HepG2 (cell line): ENCODE measurements around the gene CEP83.
"Not testable (repeated sequence)": the region's sequence is repeated elsewhere in the genome, so short reads cannot be mapped to it uniquely, and the experiment has no call there.

Source experiments
- EZH2 ChIP-seq: conservative IDR thresholded peaks from 2 replicates; pipeline ENCODE4 v1.6.1; 2012; ENCODE audit warnings: mild to moderate bottlenecking, low read depth, low read length, moderate library complexity
- KAT7 ChIP-seq: IDR thresholded peaks from 2 replicates; pipeline ENCODE4 v1.6.1; 2018; ENCODE audit warnings: borderline replicate concordance, missing compliant biosample characterization
- KLF6 ChIP-seq: IDR thresholded peaks from 2 replicates; pipeline ENCODE4 v1.8.0; 2016; ENCODE audit warnings: missing biosample characterization, missing genetic modification reagents
- NR2F2 ChIP-seq: IDR thresholded peaks from 2 replicates; pipeline ENCODE4 v1.6.1; 2012; ENCODE audit warnings: low read depth, inconsistent platforms, borderline replicate concordance
- POLR2AphosphoS5 ChIP-seq: IDR thresholded peaks from 2 replicates; pipeline ENCODE4 v1.6.1; 2012; ENCODE audit warnings: low read depth, low read length
- RBM39 ChIP-seq: fragments of 200-400 bp; formaldehyde crosslinking; IDR thresholded peaks from one replicate; pipeline ENCODE4 v1.6.1; 2018; ENCODE audit warnings: antibody characterized with exemption, mild to moderate bottlenecking, low read depth, low read length; ENCODE audit not compliant: poor library complexity, severe bottlenecking
- ZNF563 ChIP-seq: sonication (generic); formaldehyde crosslinking; IDR thresholded peaks from 2 replicates; pipeline ENCODE4 v1.8.0; 2022; ENCODE audit warnings: mild to moderate bottlenecking, moderate library complexity, missing genetic modification reagents
- ZNF780A ChIP-seq: sonication (generic); formaldehyde crosslinking; IDR thresholded peaks from 2 replicates; pipeline ENCODE4 v1.8.0; 2022; ENCODE audit warnings: mild to moderate bottlenecking, missing genetic modification reagents, moderate library complexity
- TF ChIP-seq, protein P1 (sequence below): sonication (generic); formaldehyde crosslinking; IDR thresholded peaks from 2 replicates; pipeline ENCODE4 v1.4.0; 2020; ENCODE audit warnings: low read depth, mild to moderate bottlenecking, missing genetic modification reagents
- TF ChIP-seq, protein P2 (sequence below): sonication (generic); formaldehyde crosslinking; IDR thresholded peaks from 2 replicates; pipeline ENCODE4 v1.8.0; 2022; ENCODE audit warnings: missing genetic modification reagents, mild to moderate bottlenecking, moderate library complexity, borderline replicate concordance
- TF ChIP-seq, protein P3 (sequence below): sonication (generic); formaldehyde crosslinking; IDR thresholded peaks from 2 replicates; pipeline ENCODE4 v1.5.0; 2020; ENCODE audit warnings: mild to moderate bottlenecking, missing genetic modification reagents, moderate library complexity

DNA sequence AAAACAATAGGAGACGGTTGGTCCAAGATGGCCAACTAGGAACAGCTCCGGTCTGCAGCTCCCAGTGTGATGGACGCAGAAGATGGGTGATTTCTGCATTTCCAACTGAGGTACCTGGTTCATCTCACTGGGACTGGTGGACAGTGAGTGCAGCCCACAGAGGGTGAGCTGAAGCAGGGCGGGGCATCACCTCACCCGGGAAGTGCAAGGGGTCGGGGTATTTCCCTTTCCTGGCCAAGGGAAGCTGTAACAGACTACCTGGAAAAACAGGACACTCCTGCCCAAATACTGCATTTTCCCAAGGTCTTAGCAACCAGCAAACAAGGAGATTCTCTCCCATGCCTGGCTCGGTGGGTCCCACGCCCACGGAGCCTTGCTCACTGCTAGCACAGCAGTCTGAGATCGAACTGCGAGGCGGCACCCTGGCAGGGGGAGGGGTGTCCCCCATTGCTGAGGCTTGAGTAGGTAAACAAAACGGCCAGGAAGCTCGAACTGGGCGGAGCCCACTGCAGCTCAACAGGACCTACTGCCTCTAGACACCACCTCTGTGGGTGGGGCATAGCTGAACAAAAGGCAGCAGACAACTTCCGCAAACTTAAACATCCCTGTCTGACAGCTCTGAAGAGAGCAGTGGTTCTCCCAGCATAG, 70.1 kb downstream of the CEP83 start:
- TF ChIP-seq, protein P1, sequence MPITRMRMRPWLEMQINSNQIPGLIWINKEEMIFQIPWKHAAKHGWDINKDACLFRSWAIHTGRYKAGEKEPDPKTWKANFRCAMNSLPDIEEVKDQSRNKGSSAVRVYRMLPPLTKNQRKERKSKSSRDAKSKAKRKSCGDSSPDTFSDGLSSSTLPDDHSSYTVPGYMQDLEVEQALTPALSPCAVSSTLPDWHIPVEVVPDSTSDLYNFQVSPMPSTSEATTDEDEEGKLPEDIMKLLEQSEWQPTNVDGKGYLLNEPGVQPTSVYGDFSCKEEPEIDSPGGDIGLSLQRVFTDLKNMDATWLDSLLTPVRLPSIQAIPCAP: not testable (repeated sequence)
- TF ChIP-seq, protein P2, sequence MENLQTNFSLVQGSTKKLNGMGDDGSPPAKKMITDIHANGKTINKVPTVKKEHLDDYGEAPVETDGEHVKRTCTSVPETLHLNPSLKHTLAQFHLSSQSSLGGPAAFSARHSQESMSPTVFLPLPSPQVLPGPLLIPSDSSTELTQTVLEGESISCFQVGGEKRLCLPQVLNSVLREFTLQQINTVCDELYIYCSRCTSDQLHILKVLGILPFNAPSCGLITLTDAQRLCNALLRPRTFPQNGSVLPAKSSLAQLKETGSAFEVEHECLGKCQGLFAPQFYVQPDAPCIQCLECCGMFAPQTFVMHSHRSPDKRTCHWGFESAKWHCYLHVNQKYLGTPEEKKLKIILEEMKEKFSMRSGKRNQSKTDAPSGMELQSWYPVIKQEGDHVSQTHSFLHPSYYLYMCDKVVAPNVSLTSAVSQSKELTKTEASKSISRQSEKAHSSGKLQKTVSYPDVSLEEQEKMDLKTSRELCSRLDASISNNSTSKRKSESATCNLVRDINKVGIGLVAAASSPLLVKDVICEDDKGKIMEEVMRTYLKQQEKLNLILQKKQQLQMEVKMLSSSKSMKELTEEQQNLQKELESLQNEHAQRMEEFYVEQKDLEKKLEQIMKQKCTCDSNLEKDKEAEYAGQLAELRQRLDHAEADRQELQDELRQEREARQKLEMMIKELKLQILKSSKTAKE (CRISPR knock-in tag): 0 out of 2 replicates have a peak, but pooled peaks have one; percentile 24
- TF ChIP-seq ZNF563 (CRISPR knock-in tag); NR2F2; RBM39; POLR2AphosphoS5; EZH2; KLF6; ZNF780A (CRISPR knock-in tag): not testable (repeated sequence)
- TF ChIP-seq, protein P3, sequence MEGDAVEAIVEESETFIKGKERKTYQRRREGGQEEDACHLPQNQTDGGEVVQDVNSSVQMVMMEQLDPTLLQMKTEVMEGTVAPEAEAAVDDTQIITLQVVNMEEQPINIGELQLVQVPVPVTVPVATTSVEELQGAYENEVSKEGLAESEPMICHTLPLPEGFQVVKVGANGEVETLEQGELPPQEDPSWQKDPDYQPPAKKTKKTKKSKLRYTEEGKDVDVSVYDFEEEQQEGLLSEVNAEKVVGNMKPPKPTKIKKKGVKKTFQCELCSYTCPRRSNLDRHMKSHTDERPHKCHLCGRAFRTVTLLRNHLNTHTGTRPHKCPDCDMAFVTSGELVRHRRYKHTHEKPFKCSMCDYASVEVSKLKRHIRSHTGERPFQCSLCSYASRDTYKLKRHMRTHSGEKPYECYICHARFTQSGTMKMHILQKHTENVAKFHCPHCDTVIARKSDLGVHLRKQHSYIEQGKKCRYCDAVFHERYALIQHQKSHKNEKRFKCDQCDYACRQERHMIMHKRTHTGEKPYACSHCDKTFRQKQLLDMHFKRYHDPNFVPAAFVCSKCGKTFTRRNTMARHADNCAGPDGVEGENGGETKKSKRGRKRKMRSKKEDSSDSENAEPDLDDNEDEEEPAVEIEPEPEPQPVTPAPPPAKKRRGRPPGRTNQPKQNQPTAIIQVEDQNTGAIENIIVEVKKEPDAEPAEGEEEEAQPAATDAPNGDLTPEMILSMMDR (CRISPR knock-in tag): not testable (repeated sequence)
- peak; percentile 51; the same call in 1 of the 2 replicates for TF ChIP-seq KAT7 (CRISPR knock-in tag)
